GM13977 (cell line): Measurements from ENCODE around the gene MCEE.
"Not testable (repeated sequence)": the region's sequence is repeated elsewhere in the genome, so short reads cannot be mapped to it uniquely, and the experiment has no call there.

Source experiments
- DNase-seq: peaks from one replicate; pipeline ENCODE4 v3.0.0; 2012; ENCODE audit warnings: low spot score
- in situ Hi-C: fragments of 300-500 bp; cut with MboI; formaldehyde crosslinking; loops from one replicate; pipeline ENCODE4 v1.12.0; 2022; ENCODE audit warnings: low sequenced_read_pairs, low pct_unique_long_range_greater_than_20kb, mixed read lengths, inconsistent platforms; ENCODE audit not compliant: unreplicated experiment
- TF ChIP-seq, protein P1 (sequence below): IDR thresholded peaks from 2 replicates; pipeline ENCODE4 v1.5.1; 2012; ENCODE audit warnings: mild to moderate bottlenecking, control low read depth; ENCODE audit not compliant: insufficient read depth; ENCODE audit errors: extremely low read depth, missing control alignments

The MCEE gene

DNA sequence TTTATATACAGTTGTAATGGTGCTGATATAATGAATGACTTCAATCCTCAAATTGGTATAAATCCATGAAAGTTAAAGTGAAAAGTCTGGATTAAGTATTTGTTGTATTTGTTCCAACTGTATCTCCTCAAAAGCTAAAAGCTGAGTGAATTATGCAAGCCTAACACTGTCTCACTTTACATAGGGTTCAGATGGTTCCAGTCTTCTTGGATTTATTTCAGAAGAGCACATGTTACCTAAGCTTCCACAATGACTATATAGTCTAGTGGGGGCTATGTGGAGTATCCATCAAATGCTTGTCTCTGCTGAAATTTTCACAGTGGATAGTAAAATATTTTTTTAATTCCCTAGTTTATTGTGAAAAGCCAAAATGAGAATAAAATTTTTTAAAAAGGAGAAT, 13.0 kb downstream of the MCEE start:
- in situ Hi-C loops: no loop called here
- TF ChIP-seq, protein P1, sequence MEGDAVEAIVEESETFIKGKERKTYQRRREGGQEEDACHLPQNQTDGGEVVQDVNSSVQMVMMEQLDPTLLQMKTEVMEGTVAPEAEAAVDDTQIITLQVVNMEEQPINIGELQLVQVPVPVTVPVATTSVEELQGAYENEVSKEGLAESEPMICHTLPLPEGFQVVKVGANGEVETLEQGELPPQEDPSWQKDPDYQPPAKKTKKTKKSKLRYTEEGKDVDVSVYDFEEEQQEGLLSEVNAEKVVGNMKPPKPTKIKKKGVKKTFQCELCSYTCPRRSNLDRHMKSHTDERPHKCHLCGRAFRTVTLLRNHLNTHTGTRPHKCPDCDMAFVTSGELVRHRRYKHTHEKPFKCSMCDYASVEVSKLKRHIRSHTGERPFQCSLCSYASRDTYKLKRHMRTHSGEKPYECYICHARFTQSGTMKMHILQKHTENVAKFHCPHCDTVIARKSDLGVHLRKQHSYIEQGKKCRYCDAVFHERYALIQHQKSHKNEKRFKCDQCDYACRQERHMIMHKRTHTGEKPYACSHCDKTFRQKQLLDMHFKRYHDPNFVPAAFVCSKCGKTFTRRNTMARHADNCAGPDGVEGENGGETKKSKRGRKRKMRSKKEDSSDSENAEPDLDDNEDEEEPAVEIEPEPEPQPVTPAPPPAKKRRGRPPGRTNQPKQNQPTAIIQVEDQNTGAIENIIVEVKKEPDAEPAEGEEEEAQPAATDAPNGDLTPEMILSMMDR: no peak
- no peak for DNase-seq

DNA sequence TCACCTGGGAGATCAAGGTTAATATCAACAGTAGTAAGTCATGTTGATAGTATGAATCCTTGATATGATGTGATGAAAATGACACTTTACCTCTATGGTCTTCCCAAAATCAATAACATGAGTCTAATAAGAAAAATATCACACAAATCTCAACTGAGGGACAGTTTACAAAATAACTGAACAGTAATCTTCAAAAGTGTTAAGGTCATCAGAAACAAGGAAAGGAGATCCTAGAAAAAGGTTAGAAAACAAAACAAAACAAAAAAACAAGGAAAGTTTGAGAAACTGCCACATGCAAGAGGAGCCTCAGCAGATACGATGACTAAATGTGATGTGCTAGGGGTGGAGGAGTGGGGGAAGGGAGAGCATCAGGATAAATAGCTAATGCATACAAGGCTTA, 16.2 kb downstream of the MCEE start:
- TF ChIP-seq, protein P1: no peak
- in situ Hi-C loops: no loop called here
- DNase-seq: no peak

DNA sequence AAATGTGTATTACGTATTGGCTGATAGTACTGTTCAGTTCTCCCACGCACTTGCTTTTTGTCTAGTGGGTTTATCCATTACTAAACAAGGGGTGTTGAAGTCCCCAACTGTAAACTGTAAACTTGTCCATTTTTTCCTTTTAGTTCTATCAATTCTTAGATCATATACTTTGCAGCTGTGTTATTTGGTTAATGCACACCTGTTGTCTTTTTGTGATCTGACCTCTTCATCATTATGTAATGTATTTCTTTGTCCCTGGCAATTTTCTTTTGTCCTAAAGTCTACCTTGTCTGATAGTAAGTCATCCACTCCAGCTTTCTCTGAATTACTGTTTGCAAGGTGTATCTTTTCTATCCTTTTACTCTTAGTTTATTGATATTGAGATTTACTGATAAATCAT, 21.9 kb downstream of the MCEE start:
- no peak for DNase-seq
- in situ Hi-C loops: no loop called here

DNA sequence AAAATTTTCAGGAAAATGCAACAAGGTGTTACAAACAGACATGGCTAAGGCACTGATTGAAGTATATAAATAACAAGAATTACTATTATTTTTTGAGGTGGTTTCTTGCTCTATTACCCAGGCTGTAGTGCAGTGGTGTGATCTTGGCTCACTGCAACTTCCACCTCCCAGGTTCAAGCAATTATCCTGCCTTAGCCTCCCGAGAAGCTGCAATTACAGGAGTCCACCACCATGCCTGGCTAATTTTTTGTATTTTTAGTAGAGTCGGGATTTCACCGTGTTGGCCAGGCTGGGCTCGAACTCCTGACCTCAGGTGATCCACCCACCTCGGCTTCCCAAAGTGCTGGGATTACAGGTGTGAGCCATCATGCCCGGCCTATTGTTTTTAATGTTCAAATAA, 23.6 kb downstream of the MCEE start:
- in situ Hi-C loops, DNase-seq: not testable (repeated sequence)

More for the DNA sequence above, 21.9 kb downstream of the MCEE start:
- TF ChIP-seq, protein P1: no peak

DNA sequence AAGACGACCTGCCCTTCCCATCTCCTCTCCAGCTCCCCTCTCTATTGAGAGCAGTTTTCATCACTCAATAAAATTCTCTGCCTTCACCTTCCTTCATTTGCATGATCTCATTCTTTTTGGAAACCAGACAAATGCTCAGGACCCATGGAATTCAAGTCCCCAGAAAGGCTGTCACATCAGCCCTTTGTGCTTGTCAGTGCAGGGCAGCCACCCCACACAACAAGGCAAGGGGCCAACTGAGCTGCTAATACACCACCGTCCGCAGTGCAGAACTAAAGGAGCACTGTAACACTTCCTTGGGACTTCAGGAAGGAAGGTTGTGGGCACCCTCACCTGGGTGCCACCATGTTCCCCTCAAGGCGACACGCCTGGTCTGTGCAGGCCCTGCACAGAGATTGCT, 26.2 kb downstream of the MCEE start:
- in situ Hi-C loops: no loop called here
- no peak for DNase-seq
- TF ChIP-seq, protein P1: no peak

DNA sequence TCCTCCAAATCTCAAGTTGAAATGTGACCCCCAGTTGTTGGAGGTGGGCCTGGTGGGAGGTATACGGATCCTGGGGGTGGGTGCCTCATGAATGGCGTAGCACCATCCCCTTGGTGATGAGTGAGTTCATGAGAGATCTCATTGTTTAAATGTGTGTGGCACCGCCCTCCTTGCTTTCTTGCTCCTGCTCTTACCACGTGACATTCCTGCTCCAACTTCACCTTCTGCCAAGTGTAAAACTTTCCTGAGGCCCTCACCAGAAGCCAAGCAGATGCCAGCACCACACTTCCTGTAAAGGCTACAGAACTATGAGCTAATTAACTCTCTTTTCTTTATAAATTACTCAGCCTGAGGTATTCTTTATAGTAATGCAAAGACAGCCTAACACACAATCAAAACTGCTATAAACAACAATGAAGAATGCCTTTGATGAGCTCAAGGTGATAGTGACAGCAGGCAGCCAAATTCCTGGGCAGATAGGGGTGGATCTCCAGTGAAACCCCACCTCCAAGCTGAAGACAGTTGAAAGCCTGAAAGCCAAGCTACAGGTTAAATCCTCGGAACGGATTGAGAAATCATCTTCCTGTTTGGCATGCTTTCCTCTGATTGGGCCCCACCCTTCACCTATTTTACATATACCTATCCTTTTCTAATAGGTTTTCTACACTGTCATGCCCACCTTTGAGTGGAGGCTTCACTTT, 26.9 kb downstream of the MCEE start:
- in situ Hi-C loops: no loop called here
- no peak for DNase-seq
- TF ChIP-seq, protein P1: no peak

DNA sequence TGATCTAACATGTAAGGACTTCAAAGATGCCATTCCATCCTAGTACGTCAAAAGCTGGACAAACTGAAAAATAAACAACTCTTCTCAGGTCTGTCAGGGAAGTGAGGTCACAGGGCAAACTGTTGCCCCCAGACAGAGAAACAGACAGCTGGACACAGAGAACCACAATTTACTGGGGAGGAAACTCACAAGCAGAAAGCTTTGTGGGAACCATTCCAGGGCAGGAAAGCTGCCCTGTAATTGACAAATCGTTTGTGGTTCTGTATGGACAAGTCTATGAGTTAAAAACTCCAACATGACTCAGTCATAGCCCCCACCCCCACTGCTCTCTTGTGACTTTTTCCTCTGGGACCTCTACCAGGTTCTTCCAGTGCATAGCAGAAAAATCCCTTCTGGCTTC, 28.4 kb downstream of the MCEE start:
- TF ChIP-seq, protein P1: no peak
- DNase-seq: no peak
- in situ Hi-C loops: no loop called here
